Loucy (cell line): ENCODE results near the gene PHACTR3.

Source experiments
- EZH2phosphoT487 ChIP-seq: fragments of 200-600 bp; IDR thresholded peaks from 2 replicates; pipeline ENCODE4 v1.6.1; 2018; ENCODE audit warnings: antibody characterized with exemption, mild to moderate bottlenecking, moderate library complexity, borderline replicate concordance
- TF ChIP-seq, protein P1 (sequence below): fragments of 200-600 bp; sonication (generic); conservative IDR thresholded peaks from 2 replicates; pipeline ENCODE4 v1.5.1; 2014; ENCODE audit warnings: mild to moderate bottlenecking, antibody characterized with exemption, low read length

DNA sequence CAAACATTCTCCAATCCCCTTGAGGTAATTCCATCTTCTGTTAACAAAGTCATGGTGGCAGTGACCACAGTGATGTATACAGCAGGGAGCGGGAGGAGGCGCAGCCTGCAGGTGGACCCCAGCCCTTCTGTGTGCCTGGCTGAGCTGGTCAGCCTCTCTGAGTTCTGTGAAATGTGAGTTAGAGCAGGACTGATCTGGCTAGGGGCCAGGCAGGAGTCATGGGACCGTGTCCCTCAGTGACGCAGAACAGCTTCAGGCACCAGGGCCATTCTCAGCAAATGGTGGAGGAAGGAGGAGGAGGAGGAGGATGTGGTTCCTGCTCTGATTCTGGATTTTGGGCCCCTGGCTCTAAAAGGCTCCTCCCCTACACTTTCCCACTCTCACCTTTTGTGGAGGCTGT is 6.9 kb downstream of the PHACTR3 start:
- TF ChIP-seq, protein P1, sequence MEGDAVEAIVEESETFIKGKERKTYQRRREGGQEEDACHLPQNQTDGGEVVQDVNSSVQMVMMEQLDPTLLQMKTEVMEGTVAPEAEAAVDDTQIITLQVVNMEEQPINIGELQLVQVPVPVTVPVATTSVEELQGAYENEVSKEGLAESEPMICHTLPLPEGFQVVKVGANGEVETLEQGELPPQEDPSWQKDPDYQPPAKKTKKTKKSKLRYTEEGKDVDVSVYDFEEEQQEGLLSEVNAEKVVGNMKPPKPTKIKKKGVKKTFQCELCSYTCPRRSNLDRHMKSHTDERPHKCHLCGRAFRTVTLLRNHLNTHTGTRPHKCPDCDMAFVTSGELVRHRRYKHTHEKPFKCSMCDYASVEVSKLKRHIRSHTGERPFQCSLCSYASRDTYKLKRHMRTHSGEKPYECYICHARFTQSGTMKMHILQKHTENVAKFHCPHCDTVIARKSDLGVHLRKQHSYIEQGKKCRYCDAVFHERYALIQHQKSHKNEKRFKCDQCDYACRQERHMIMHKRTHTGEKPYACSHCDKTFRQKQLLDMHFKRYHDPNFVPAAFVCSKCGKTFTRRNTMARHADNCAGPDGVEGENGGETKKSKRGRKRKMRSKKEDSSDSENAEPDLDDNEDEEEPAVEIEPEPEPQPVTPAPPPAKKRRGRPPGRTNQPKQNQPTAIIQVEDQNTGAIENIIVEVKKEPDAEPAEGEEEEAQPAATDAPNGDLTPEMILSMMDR, result no peak
- no peak for TF ChIP-seq EZH2phosphoT487
